A549 (cell line): ENCODE measurements around the gene MDFIC.

Experiments
- BHLHE40 ChIP-seq: IDR thresholded peaks from 2 replicates; pipeline ENCODE4 v1.6.1; 2012; ENCODE audit warnings: low read depth, low read length, inconsistent platforms
- CTCF ChIP-seq: fragments of >200 bp; sonication (Bioruptor Twin); formaldehyde crosslinking; IDR thresholded peaks from 3 replicates; pipeline ENCODE4 v1.5.1; 2016
- ESRRA ChIP-seq: fragments of 150-350 bp; IDR thresholded peaks from 2 replicates; pipeline ENCODE4 v1.6.1; 2014; ENCODE audit warnings: mild to moderate bottlenecking, low read length, borderline replicate concordance
- MAZ ChIP-seq: fragments of 150-350 bp; IDR thresholded peaks from 2 replicates; pipeline ENCODE4 v1.6.1; 2014; ENCODE audit warnings: antibody characterized with exemption, low read depth, low read length, borderline replicate concordance
- POLR2A ChIP-seq: IDR thresholded peaks from 2 replicates; pipeline ENCODE4 v1.6.1; 2012; ENCODE audit warnings: mild to moderate bottlenecking, low read length
- RCOR1 ChIP-seq: fragments of 150-350 bp; IDR thresholded peaks from 2 replicates; pipeline ENCODE4 v1.6.1; 2014; ENCODE audit warnings: antibody characterized with exemption, low read length, low read depth
- TP53 ChIP-seq: fragments of 250-450 bp; sonication (Bioruptor Pico); IDR thresholded peaks from 2 replicates; pipeline ENCODE4 v1.5.0; 2021; ENCODE audit warnings: mild to moderate bottlenecking, moderate library complexity

- TF ChIP-seq ESRRA (no peak), MAZ (no peak), POLR2A (no peak), BHLHE40 (no peak), TP53 (CRISPR knock-in tag) (no peak), CTCF (no peak), RCOR1 (no peak)
These were observed 10.5 kb upstream of the MDFIC start for GRCh38 chr7:114911411-114911810.
